Measurements from ENCODE around the gene FBLL1.
A peak's percentile ranks its signal among the peaks of the same experiment; 100 is the strongest.
"Not testable (repeated sequence)": the region's sequence is repeated elsewhere in the genome, so short reads cannot be mapped to it uniquely, and the experiment has no call there.

The FBLL1 gene

GRCh38 chr5:168528521-168529373 lies at the start of gene FBLL1:
Gene FBLL1, plus strand, starts transcription at chr5:168529305. Its CDS starts 200 bp downstream, at chr5:168529505.
- no peak for DNase-seq

GRCh38 chr5:168480601-168481000 lies 48.5 kb upstream of the FBLL1 start:
- DNase-seq = no peak

GRCh38 chr5:168481330-168481788 lies 47.7 kb upstream of the FBLL1 start:
- DNase-seq = no peak

- DNase-seq = no peak
These were observed 46.7 kb upstream of the FBLL1 start for GRCh38 chr5:168482361-168482760.

GRCh38 chr5:168486136-168486879 lies 42.8 kb upstream of the FBLL1 start, which contains the start of gene RARS1:
Gene RARS1, plus strand, starts transcription at chr5:168486471. Its CDS starts 28 bp downstream, at chr5:168486499.
- DNase-seq = peak; percentile 60

- no peak for DNase-seq
These were observed 40.0 kb upstream of the FBLL1 start for GRCh38 chr5:168489059-168489458.

- DNase-seq = no peak
These were observed 35.0 kb upstream of the FBLL1 start for GRCh38 chr5:168494057-168494555.

GRCh38 chr5:168502563-168503237 lies 26.4 kb upstream of the FBLL1 start:
- DNase-seq = no peak

GRCh38 chr5:168513861-168514428 lies 15.2 kb upstream of the FBLL1 start:
- no peak for DNase-seq

GRCh38 chr5:168525856-168526255 lies 3.2 kb upstream of the FBLL1 start:
- DNase-seq = no peak

GRCh38 chr5:168527756-168528295 lies 1.3 kb upstream of the FBLL1 start:
- no peak for DNase-seq

GRCh38 chr5:168529374-168530234 lies 499 bp downstream of the FBLL1 start:
- DNase-seq = no peak

GRCh38 chr5:168530621-168531150 lies 1.6 kb downstream of the FBLL1 start:
- no peak for DNase-seq

- DNase-seq = no peak
These were observed 2.1 kb downstream of the FBLL1 start for GRCh38 chr5:168531191-168531590.

GRCh38 chr5:168531987-168532864 lies 3.1 kb downstream of the FBLL1 start:
- no peak for DNase-seq

GRCh38 chr5:168534351-168534750 lies 5.2 kb downstream of the FBLL1 start:
- DNase-seq = not testable (repeated sequence)

- no peak for DNase-seq
These were observed 8.1 kb downstream of the FBLL1 start for GRCh38 chr5:168537176-168537575.

GRCh38 chr5:168549554-168549953 lies 20.4 kb downstream of the FBLL1 start:
- no peak for DNase-seq

- DNase-seq = no peak
These were observed 21.6 kb downstream of the FBLL1 start for GRCh38 chr5:168550656-168551055.

- DNase-seq = no peak
These were observed 23.0 kb downstream of the FBLL1 start for GRCh38 chr5:168552146-168552545.

All from NCI-H2107 (cell line).